H9 (cell line): ENCODE results near the gene ODAD2. TPM values are rescaled to one million over a fixed set of nuclear protein-coding genes. Genes with fewer than 3 reads are reported as not detected.

Experiments
- DNase-seq: peaks from one replicate; pipeline ENCODE4 v3.0.0-alpha.2; 2017
- H2AFZ ChIP-seq: one replicate; pipeline ENCODE4 v1.6.1; 2013; ENCODE audit warnings: mild to moderate bottlenecking, low read length, control low read depth, moderate library complexity
- H2AK5ac ChIP-seq: 2 replicates; pipeline ENCODE4 v1.6.1; 2013; ENCODE audit warnings: low read length, control low read depth, mixed read lengths; ENCODE audit not compliant: insufficient read length
- H2BK120ac ChIP-seq: one replicate; pipeline ENCODE4 v1.6.1; 2013; ENCODE audit warnings: low read depth, mild to moderate bottlenecking, low read length, control low read depth, inconsistent platforms; ENCODE audit not compliant: poor library complexity, severe bottlenecking
- H2BK12ac ChIP-seq: 2 replicates; pipeline ENCODE4 v1.6.1; 2013; ENCODE audit warnings: low read length, control low read depth, mixed read lengths, low read depth; ENCODE audit not compliant: insufficient read length
- H2BK15ac ChIP-seq: 2 replicates; pipeline ENCODE4 v1.6.1; 2013; ENCODE audit warnings: low read depth, low read length, control low read depth
- H2BK20ac ChIP-seq: one replicate; pipeline ENCODE4 v1.6.1; 2013; ENCODE audit warnings: low read depth, mild to moderate bottlenecking, low read length, control low read depth, inconsistent platforms; ENCODE audit not compliant: poor library complexity, severe bottlenecking
- H2BK5ac ChIP-seq: 2 replicates; pipeline ENCODE4 v1.6.1; 2013; ENCODE audit warnings: low read length, control low read depth, mixed read lengths; ENCODE audit not compliant: insufficient read length
- H3K14ac ChIP-seq: 2 replicates; pipeline ENCODE4 v1.6.1; 2013; ENCODE audit warnings: low read length, control low read depth; ENCODE audit not compliant: insufficient read depth
- H3K18ac ChIP-seq: 2 replicates; pipeline ENCODE4 v1.6.1; 2013; ENCODE audit warnings: low read depth, mild to moderate bottlenecking, mixed read lengths, low read length, control low read depth; ENCODE audit not compliant: insufficient read length
- H3K23ac ChIP-seq: 2 replicates; pipeline ENCODE4 v1.6.1; 2013; ENCODE audit warnings: low read length, control low read depth, mixed read lengths, low read depth; ENCODE audit not compliant: insufficient read length
- H3K23me2 ChIP-seq: 2 replicates; pipeline ENCODE4 v1.6.1; 2013; ENCODE audit warnings: low read depth, mild to moderate bottlenecking, mixed read lengths, low read length, control low read depth; ENCODE audit not compliant: insufficient read length, poor library complexity, severe bottlenecking
- H3K27ac ChIP-seq: 2 replicates; pipeline ENCODE4 v1.5.1; 2013; ENCODE audit warnings: low read length, control low read depth, mixed read lengths, low read depth; ENCODE audit not compliant: insufficient read length
- H3K27me3 ChIP-seq: 2 replicates; pipeline ENCODE4 v1.6.1; 2013; ENCODE audit warnings: low read length, control low read depth, inconsistent platforms; ENCODE audit not compliant: insufficient read depth
- H3K4ac ChIP-seq: 2 replicates; pipeline ENCODE4 v1.6.1; 2013; ENCODE audit warnings: low read depth, mild to moderate bottlenecking, control low read depth, inconsistent platforms, low read length, moderate library complexity
- H3K4me1 ChIP-seq: 2 replicates; pipeline ENCODE4 v1.6.1; 2013; ENCODE audit warnings: low read length, control low read depth, inconsistent platforms; ENCODE audit not compliant: insufficient read depth
- H3K4me2 ChIP-seq: 2 replicates; pipeline ENCODE4 v1.6.1; 2013; ENCODE audit warnings: low read length, control low read depth, mixed read lengths; ENCODE audit not compliant: insufficient read length, insufficient read depth
- H3K56ac ChIP-seq: 2 replicates; pipeline ENCODE4 v1.6.1; 2013; ENCODE audit warnings: low read depth, mild to moderate bottlenecking, mixed read lengths, low read length, control low read depth; ENCODE audit not compliant: insufficient read length
- H3K79me1 ChIP-seq: 2 replicates; pipeline ENCODE4 v1.6.1; 2013; ENCODE audit warnings: low read depth, mild to moderate bottlenecking, moderate library complexity, low read length, control low read depth, inconsistent platforms; ENCODE audit not compliant: insufficient read depth, poor library complexity, severe bottlenecking
- H3K79me2 ChIP-seq: 2 replicates; pipeline ENCODE4 v1.6.1; 2013; ENCODE audit warnings: low read length, control low read depth, inconsistent platforms; ENCODE audit not compliant: insufficient read depth
- H3K9ac ChIP-seq: 2 replicates; pipeline ENCODE4 v1.6.1; 2013; ENCODE audit warnings: low read length, control low read depth, mixed read lengths; ENCODE audit not compliant: insufficient read length; ENCODE audit errors: extremely low read depth
- H3K9me3 ChIP-seq: one replicate; pipeline ENCODE4 v1.6.1; 2013; ENCODE audit warnings: low read depth, low read length, inconsistent platforms; ENCODE audit not compliant: control insufficient read depth
- H3T11ph ChIP-seq: one replicate; pipeline ENCODE4 v1.6.1; 2013; ENCODE audit warnings: mild to moderate bottlenecking, low read length, control low read depth, inconsistent platforms
- H4K20me1 ChIP-seq: one replicate; pipeline ENCODE4 v1.6.1; 2013; ENCODE audit not compliant: control insufficient read depth, insufficient read length, insufficient read depth
- H4K5ac ChIP-seq: 2 replicates; pipeline ENCODE4 v1.6.1; 2013; ENCODE audit warnings: low read depth, mild to moderate bottlenecking, mixed read lengths, low read length, control low read depth; ENCODE audit not compliant: insufficient read length
- H4K8ac ChIP-seq: replicated peaks from 2 replicates; pipeline ENCODE4 v1.6.1; 2013; ENCODE audit warnings: low read length, control low read depth, mixed read lengths, low read depth; ENCODE audit not compliant: insufficient read length
- H4K91ac ChIP-seq: 2 replicates; pipeline ENCODE4 v1.6.1; 2013; ENCODE audit warnings: low read depth, mild to moderate bottlenecking, moderate library complexity, mixed read lengths, low read length, control low read depth; ENCODE audit not compliant: insufficient read length
- H3K27ac Mint-ChIP-seq, 3 experiments: 2 replicates in 2 of 3; 3 replicates in 1 of 3; pipeline ENCODE4 v1.8.0; 2020 to 2021; ENCODE audit warnings: mixed read lengths in 3 of 3, mild to moderate bottlenecking in 1 of 3, moderate library complexity in 1 of 3
- H3K27me3 Mint-ChIP-seq: 2 replicates; pipeline ENCODE4 v1.8.0; 2021; ENCODE audit warnings: low read depth, mild to moderate bottlenecking, moderate library complexity, mixed read lengths
- H3K36me3 Mint-ChIP-seq, 3 experiments: 2 replicates in 2 of 3; 3 replicates in 1 of 3; pipeline ENCODE4 v1.8.0; 2020 to 2021; ENCODE audit warnings: low read depth in 3 of 3, mixed read lengths in 3 of 3; ENCODE audit not compliant: insufficient read depth in 1 of 3
- H3K4me1 Mint-ChIP-seq, 2 experiments: 2 replicates each; pipeline ENCODE4 v1.8.0; 2020; ENCODE audit warnings: mixed read lengths in 2 of 2
- H3K4me3 Mint-ChIP-seq, 2 experiments: 2 replicates in 1 of 2; 3 replicates in 1 of 2; pipeline ENCODE4 v1.8.0; 2020 to 2021; ENCODE audit warnings: mild to moderate bottlenecking in 2 of 2, mixed read lengths in 2 of 2, moderate library complexity in 1 of 2
- H3K9me3 Mint-ChIP-seq, 2 experiments: 2 replicates in 1 of 2; 3 replicates in 1 of 2; pipeline ENCODE4 v1.8.0; 2020; ENCODE audit warnings: mild to moderate bottlenecking in 2 of 2, mixed read lengths in 2 of 2, moderate library complexity in 1 of 2
- CTCF ChIP-seq: fragments of 200-600 bp; sonication (generic); conservative IDR thresholded peaks from 3 replicates; pipeline ENCODE4 v1.8.0; 2021; ENCODE audit warnings: antibody characterized with exemption, mild to moderate bottlenecking
- WGBS: extraction: QIAGEN DNeasy Blood & Tissue Kit; methylation state at CpG from one replicate; pipeline ENCODE4 v1.1.7; 2013; ENCODE audit warnings: missing lambda C conversion rate, low lambda C conversion rate, mixed read lengths; ENCODE audit not compliant: insufficient read length; ENCODE audit errors: extremely low coverage; 5-methylcytosine and 5-hydroxymethylcytosine counted together
- total RNA-seq: library from RNA; stranded (reverse); gene quantifications from 2 replicates; pipeline ENCODE4 v1.2.1, GENCODE V29; 2021

Gene ODAD2
- total RNA-seq, 1 experiment from 2014 or later, result 4.5 TPM

GRCh38 chr10:27948186-27948585 is 50.7 kb downstream of the ODAD2 start:
- no peak overlapping the region for H4K8ac ChIP-seq
- no peak overlapping the region for H3K9ac ChIP-seq
- no peaks in the 10 kb centered on the region for H3K23me2 ChIP-seq
- no peaks in the 10 kb centered on the region for H3K79me1 ChIP-seq
- Mint-ChIP-seq H3K36me3 (no peaks in the 10 kb centered on the region), H3K9me3 (no peaks in the 10 kb centered on the region), H3K4me1 (peaks cover 9% of the 10 kb centered on the region in 2 experiments), H3K27ac (no peak overlapping the region), H3K4me3 (no peak overlapping the region), H3K27me3 (no peaks in the 10 kb centered on the region)
- H2BK120ac ChIP-seq, result no peak overlapping the region
- H3K18ac ChIP-seq, result no peak overlapping the region
- H4K5ac ChIP-seq, result no peak overlapping the region
- TF ChIP-seq CTCF, result no peak
- no peak overlapping the region for H3K4me2 ChIP-seq
- H3K79me2 ChIP-seq, result no peaks in the 10 kb centered on the region
- H2BK15ac ChIP-seq, result no peak overlapping the region
- no peak overlapping the region for H3K27ac ChIP-seq
- no peak overlapping the region for H2BK12ac ChIP-seq
- no peaks in the 10 kb centered on the region for H3K27me3 ChIP-seq
- no peak overlapping the region for H2AK5ac ChIP-seq
- H3T11ph ChIP-seq, result no peak overlapping the region
- no peak overlapping the region for H3K56ac ChIP-seq
- H4K91ac ChIP-seq, result no peak overlapping the region
- no peaks in the 10 kb centered on the region for H3K4me1 ChIP-seq
- no peak overlapping the region for H3K23ac ChIP-seq
- no peak overlapping the region for H3K4ac ChIP-seq
- H4K20me1 ChIP-seq, result no peaks in the 10 kb centered on the region
- WGBS, result no CpG with 5 or more reads among the region's 1 CpG
- no peak overlapping the region for H3K14ac ChIP-seq
- no peak overlapping the region for H2BK20ac ChIP-seq
- H3K9me3 ChIP-seq, result no peaks in the 10 kb centered on the region
- no peak overlapping the region for H2AFZ ChIP-seq
- no peak for DNase-seq
- H2BK5ac ChIP-seq, result no peak overlapping the region
